ENCODE results near the gene PRKAR2A. TPM values are rescaled to one million over a fixed set of nuclear protein-coding genes. Genes with fewer than 3 reads are reported as not detected.
"Not testable (repeated sequence)": the region's sequence is repeated elsewhere in the genome, so short reads cannot be mapped to it uniquely, and the experiment has no call there.

The PRKAR2A gene
- polyA plus RNA-seq, 1 donor from 2014 or later: 26.1 TPM

DNA sequence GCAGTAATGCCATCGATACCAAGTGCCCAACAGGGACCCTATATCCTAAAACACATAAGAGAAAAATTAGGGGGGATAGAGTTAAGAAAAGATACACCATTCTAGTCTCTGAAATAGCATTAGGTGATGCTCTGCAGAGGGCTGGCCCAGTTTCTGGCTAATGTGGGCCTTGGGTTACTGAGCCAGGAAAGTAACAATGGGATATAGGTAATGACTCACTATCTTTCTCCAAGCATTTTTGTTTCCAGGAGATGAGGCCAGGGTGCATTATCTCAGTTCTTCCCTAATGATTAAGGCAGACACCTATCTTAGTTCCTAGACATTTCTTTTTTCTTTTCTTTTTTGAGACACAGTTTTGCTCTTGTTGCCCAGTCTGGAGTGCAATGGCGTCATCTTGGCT, 50.0 kb downstream of the PRKAR2A start:
- no peaks in the 10 kb centered on the region for H3F3A ChIP-seq (ENCODE audit: insufficient read depth, low read length, poor library complexity, severe bottlenecking)
- no peaks in the 10 kb centered on the region for H3K79me2 ChIP-seq (replicated peaks; ENCODE audit: insufficient read depth, low read length)
- no peaks in the 10 kb centered on the region for H3K27me3 ChIP-seq (ENCODE audit: insufficient read depth, low read depth, low read length)
- H3K9me3 ChIP-seq (ENCODE audit: low read length): no peaks in the 10 kb centered on the region
- no peak overlapping the region for H3K4me2 ChIP-seq (ENCODE audit: low read length)
- no peak overlapping the region for H3K4me3 ChIP-seq (ENCODE audit: low read length)
- H2AFZ ChIP-seq (ENCODE audit: low read depth, low read length): no peak overlapping the region
- TF ChIP-seq, protein P1, sequence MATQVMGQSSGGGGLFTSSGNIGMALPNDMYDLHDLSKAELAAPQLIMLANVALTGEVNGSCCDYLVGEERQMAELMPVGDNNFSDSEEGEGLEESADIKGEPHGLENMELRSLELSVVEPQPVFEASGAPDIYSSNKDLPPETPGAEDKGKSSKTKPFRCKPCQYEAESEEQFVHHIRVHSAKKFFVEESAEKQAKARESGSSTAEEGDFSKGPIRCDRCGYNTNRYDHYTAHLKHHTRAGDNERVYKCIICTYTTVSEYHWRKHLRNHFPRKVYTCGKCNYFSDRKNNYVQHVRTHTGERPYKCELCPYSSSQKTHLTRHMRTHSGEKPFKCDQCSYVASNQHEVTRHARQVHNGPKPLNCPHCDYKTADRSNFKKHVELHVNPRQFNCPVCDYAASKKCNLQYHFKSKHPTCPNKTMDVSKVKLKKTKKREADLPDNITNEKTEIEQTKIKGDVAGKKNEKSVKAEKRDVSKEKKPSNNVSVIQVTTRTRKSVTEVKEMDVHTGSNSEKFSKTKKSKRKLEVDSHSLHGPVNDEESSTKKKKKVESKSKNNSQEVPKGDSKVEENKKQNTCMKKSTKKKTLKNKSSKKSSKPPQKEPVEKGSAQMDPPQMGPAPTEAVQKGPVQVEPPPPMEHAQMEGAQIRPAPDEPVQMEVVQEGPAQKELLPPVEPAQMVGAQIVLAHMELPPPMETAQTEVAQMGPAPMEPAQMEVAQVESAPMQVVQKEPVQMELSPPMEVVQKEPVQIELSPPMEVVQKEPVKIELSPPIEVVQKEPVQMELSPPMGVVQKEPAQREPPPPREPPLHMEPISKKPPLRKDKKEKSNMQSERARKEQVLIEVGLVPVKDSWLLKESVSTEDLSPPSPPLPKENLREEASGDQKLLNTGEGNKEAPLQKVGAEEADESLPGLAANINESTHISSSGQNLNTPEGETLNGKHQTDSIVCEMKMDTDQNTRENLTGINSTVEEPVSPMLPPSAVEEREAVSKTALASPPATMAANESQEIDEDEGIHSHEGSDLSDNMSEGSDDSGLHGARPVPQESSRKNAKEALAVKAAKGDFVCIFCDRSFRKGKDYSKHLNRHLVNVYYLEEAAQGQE (IDR thresholded peaks at IDR 0.05; ENCODE audit: borderline replicate concordance): no peak
- TF ChIP-seq SMC3 (conservative IDR thresholded peaks at IDR 0.05; ENCODE audit: poor library complexity) (no peak), RAD21 (conservative IDR thresholded peaks at IDR 0.05) (no peak), MXI1 (conservative IDR thresholded peaks at IDR 0.05; ENCODE audit: poor library complexity, severe bottlenecking) (no peak), TAF1 (IDR thresholded peaks at IDR 0.05; ENCODE audit: low read depth) (no peak), EP300 (conservative IDR thresholded peaks at IDR 0.05; ENCODE audit: poor library complexity, severe bottlenecking) (no peak), EZH2 (IDR thresholded peaks at IDR 0.05; ENCODE audit: borderline replicate concordance, insufficient read depth, low read length, poor library complexity, severe bottlenecking) (no peak), POLR2AphosphoS5 (IDR thresholded peaks at IDR 0.05) (no peak)
- TF ChIP-seq, protein P2, sequence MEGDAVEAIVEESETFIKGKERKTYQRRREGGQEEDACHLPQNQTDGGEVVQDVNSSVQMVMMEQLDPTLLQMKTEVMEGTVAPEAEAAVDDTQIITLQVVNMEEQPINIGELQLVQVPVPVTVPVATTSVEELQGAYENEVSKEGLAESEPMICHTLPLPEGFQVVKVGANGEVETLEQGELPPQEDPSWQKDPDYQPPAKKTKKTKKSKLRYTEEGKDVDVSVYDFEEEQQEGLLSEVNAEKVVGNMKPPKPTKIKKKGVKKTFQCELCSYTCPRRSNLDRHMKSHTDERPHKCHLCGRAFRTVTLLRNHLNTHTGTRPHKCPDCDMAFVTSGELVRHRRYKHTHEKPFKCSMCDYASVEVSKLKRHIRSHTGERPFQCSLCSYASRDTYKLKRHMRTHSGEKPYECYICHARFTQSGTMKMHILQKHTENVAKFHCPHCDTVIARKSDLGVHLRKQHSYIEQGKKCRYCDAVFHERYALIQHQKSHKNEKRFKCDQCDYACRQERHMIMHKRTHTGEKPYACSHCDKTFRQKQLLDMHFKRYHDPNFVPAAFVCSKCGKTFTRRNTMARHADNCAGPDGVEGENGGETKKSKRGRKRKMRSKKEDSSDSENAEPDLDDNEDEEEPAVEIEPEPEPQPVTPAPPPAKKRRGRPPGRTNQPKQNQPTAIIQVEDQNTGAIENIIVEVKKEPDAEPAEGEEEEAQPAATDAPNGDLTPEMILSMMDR (IDR thresholded peaks at IDR 0.05; ENCODE audit: poor library complexity, severe bottlenecking): no peak
- H4K20me1 ChIP-seq (ENCODE audit: insufficient read depth): no peaks in the 10 kb centered on the region
- no peaks in the 10 kb centered on the region for H3K36me3 ChIP-seq (ENCODE audit: insufficient read depth, low read length)
- H3K9ac ChIP-seq (ENCODE audit: low read length): no peak overlapping the region
- no peak overlapping the region for H3K27ac ChIP-seq (ENCODE audit: low read length)
- H3K9me2 ChIP-seq (ENCODE audit: insufficient read depth, low read length): no peaks in the 10 kb centered on the region

DNA sequence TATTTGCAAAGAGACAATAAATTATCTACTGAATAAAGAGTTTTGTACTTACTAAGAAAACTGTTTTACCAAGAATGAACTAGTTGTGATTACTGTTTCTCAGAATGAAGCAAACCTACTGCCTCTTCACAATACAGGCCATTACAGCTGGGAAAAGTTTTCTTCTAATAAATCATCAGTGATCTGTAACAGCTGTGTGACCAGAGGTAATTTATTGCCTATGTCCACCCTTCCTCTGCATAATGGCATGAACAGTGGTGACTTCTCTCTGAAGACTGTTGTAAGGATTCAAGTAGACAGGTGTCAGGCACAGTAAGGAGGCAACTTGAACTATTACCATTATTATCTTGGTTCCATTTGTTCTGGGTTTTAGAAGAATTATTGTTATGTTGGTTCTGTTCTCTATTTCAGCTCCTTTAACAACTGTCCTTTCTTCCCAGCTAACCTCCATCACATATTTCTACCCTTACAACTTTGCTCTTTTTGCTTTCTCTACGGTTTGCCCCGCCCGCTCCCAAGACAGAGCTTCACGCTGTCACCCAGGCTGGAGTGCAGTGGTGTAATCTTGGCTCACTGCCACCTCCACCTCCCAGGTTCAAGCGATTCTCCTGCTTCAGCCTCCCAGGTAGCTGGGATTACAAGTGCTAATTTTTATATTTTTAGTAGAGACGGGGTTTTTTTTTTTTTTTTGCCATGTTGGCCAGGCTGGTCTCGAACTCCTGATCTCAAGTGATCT, 51.5 kb downstream of the PRKAR2A start:
- TF ChIP-seq TAF1 (IDR thresholded peaks at IDR 0.05; ENCODE audit: low read depth) (no peak), RAD21 (conservative IDR thresholded peaks at IDR 0.05) (no peak), POLR2AphosphoS5 (IDR thresholded peaks at IDR 0.05) (no peak), EP300 (conservative IDR thresholded peaks at IDR 0.05; ENCODE audit: poor library complexity, severe bottlenecking) (no peak), MXI1 (conservative IDR thresholded peaks at IDR 0.05; ENCODE audit: poor library complexity, severe bottlenecking) (no peak), EZH2 (IDR thresholded peaks at IDR 0.05; ENCODE audit: borderline replicate concordance, insufficient read depth, low read length, poor library complexity, severe bottlenecking) (no peak), SMC3 (conservative IDR thresholded peaks at IDR 0.05; ENCODE audit: poor library complexity) (no peak)
- TF ChIP-seq, protein P1 (IDR thresholded peaks at IDR 0.05; ENCODE audit: borderline replicate concordance): no peak
- TF ChIP-seq, protein P2 (IDR thresholded peaks at IDR 0.05; ENCODE audit: poor library complexity, severe bottlenecking): no peak
- H3K4me2 ChIP-seq (ENCODE audit: low read length): no peak overlapping the region

DNA sequence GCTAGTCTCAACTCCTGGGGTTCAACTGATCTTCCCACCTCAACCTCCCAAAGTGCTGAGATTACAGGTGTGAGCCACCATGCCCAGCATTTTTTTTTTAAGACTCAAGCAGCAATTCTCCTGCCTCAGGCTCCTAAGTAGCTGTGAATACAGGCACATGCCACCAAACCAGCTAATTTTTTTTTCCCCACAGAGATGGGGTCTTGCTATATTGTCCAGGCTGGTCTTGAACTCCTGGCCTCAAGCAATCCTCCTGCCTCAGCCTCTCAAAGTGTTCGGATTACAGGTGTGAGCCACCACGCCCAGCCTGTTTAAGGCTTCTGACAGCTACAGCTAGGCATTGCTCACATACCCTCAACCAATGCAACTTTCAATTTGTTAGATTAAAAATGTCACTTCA, 54.2 kb downstream of the PRKAR2A start:
- not testable (repeated sequence) for H3K4me3 ChIP-seq (ENCODE audit: low read length); H3K4me2 ChIP-seq (ENCODE audit: low read length); H3F3A ChIP-seq (ENCODE audit: insufficient read depth, low read length, poor library complexity, severe bottlenecking); H3K9ac ChIP-seq (ENCODE audit: low read length); H3K36me3 ChIP-seq (ENCODE audit: insufficient read depth, low read length); H4K20me1 ChIP-seq (ENCODE audit: insufficient read depth); H3K27ac ChIP-seq (ENCODE audit: low read length); H3K9me3 ChIP-seq (ENCODE audit: low read length); H3K27me3 ChIP-seq (ENCODE audit: insufficient read depth, low read depth, low read length); H3K79me2 ChIP-seq (replicated peaks; ENCODE audit: insufficient read depth, low read length); H2AFZ ChIP-seq (ENCODE audit: low read depth, low read length); H3K9me2 ChIP-seq (ENCODE audit: insufficient read depth, low read length)

More for the DNA sequence above, 51.5 kb downstream of the PRKAR2A start:
- no peak overlapping the region for H2AFZ ChIP-seq (ENCODE audit: low read depth, low read length)
- H3K9ac ChIP-seq (ENCODE audit: low read length): no peak overlapping the region
- no peaks in the 10 kb centered on the region for H3K9me2 ChIP-seq (ENCODE audit: insufficient read depth, low read length)
- no peaks in the 10 kb centered on the region for H3K79me2 ChIP-seq (replicated peaks; ENCODE audit: insufficient read depth, low read length)
- no peaks in the 10 kb centered on the region for H3K27me3 ChIP-seq (ENCODE audit: insufficient read depth, low read depth, low read length)
- no peaks in the 10 kb centered on the region for H3F3A ChIP-seq (ENCODE audit: insufficient read depth, low read length, poor library complexity, severe bottlenecking)
- H3K27ac ChIP-seq (ENCODE audit: low read length): no peak overlapping the region
- H4K20me1 ChIP-seq (ENCODE audit: insufficient read depth): no peaks in the 10 kb centered on the region
- no peaks in the 10 kb centered on the region for H3K36me3 ChIP-seq (ENCODE audit: insufficient read depth, low read length)
- no peak overlapping the region for H3K4me3 ChIP-seq (ENCODE audit: low read length)
- no peaks in the 10 kb centered on the region for H3K9me3 ChIP-seq (ENCODE audit: low read length)
